GM21717 (cell line): ENCODE data around the gene RANBP1.

Experiments
- ATAC-seq: cut with Tn5 transposase; IDR thresholded peaks from one replicate; pipeline ENCODE4 v1.9.1; 2021; ENCODE audit warnings: mild to moderate bottlenecking, moderate library complexity; ENCODE audit not compliant: unreplicated experiment

Gene RANBP1

DNA sequence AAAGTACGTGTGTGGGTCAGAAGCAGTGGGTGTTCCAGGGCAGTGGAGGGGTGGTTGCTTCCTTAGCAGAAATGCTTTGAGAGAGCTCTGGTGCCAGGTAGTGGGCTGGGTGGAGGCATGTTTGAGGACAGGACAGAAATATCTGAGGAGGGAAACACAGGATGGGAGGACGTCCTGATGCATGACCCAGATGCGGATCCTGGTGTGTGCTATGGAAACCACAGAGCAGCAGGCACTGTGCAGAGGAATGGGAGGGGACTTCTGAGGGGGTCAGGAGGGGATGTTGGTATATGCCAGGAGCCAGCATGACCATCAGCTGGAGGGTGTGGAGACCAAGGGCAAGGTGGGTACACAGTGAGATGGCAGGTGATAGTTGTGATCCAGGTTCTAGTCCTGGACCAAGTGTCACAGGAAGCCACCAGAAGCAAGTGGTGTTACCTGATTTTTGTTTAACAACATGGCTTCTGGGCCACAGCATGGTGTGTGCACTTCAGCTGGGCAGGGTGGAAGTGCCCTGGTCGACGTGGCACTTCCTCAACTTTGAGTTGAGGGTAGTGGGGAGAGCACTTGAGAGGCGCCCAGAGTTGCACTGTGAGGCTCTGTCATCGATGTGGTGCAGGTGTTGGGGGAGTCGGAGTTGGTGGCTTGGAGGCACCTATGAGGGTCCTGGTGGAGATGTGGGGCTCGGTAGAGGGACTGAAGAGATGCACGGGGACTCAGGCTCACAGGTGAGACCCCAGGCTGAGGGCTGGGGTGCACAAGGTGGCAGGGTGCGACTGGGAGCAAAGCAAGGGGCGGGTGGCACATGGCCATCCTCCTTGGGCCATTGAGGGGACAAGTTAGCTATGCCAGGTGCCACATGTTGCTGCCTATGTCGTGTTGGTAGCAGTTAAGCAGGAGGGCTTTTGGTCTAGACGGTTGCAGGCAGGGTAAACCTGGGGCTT, 28.3 kb upstream of the RANBP1 start:
- no peak for ATAC-seq

GRCh38 chr22:20088263-20088648, 27.6 kb upstream of the RANBP1 start:
- ATAC-seq = no peak

DNA sequence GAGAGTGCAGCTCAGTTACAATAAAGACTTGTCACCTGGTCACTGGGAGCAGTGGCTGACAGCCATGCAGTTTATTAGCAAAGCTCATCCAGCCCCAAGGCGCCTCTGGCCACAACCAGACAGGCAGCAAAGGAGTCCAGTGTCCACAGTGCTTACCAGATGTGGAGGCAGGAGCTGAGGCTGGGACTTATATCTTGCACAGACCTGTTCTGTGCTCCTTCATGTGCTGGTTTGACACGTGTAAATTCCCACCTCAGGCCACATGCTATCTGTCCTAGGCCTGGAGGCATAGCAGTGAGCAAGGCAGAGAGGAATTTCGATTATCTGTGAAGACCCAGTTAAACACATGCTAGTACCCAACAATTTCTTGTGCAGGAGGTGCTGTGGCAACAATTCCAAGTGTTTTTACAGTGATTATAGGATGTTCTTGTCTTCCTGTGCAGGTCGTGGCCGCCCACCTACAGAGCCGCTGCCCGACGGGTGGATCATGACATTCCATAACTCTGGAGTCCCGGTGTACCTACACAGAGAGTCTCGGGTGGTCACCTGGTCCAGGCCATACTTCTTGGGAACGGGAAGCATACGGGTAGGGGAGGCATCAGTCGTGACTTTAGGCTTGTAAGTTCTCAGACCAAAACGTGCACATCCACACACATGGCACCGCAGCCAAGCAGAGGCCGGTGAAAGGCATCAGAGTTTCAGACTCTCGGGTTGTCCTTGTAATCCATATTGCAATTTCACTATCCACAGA, 26.5 kb upstream of the RANBP1 start:
- no peak for ATAC-seq

DNA sequence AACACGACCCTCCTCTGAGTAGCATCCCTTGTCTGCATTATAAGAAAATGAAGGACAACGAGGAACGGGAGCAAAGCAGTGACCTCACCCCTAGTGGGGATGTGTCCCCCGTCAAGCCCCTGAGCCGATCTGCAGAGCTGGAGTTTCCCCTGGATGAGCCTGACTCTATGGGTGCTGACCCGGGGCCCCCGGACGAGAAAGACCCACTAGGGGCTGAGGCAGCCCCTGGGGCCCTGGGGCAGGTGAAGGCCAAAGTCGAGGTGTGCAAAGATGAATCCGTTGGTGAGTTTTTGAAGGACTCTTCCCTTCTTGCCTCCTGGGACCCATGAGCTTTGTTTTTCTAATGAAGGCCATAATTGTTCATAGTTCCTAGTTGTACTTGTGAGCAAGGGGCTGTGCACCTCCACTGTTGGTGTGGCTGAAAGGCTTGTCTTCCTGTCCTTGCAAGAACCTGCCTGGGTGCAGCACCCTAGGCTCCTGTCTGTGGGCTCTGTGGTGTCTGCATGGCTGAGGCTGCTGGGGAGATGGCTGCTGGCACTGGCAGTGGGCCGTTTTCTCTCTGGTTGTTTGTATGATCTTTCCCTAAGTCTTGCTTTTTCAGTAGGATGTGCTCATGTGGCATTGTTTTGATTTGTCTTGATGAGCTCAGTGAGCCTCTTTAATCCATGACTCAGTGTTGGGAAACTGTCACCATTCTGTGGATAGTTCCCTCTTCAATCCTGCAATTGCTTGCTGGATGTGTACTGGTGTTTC, 25.8 kb upstream of the RANBP1 start:
- ATAC-seq = no peak

GRCh38 chr22:20090730-20091240, 25.1 kb upstream of the RANBP1 start:
- ATAC-seq = no peak

- no peak for ATAC-seq
Measured at GRCh38 chr22:20091690-20092476, 24.0 kb upstream of the RANBP1 start.

DNA sequence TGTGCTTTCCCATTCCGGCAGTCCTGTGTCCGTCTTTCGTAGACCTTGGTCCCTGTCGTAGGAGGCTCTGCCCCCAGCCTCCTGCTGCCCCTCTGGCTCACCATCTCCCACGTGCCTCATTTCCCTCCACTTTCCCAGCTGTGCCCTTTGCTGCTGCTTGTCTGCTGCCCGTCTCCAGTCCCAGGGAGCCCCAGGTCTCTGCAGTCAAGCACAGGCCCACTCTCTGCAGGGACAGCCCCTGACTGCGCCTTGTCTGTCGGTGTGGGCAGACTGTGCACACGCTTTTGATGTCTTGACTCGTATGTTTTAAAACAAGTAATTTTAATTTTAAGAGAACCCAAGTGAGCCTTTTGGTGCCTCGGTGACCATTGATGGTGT, 23.4 kb upstream of the RANBP1 start:
- no peak for ATAC-seq

DNA sequence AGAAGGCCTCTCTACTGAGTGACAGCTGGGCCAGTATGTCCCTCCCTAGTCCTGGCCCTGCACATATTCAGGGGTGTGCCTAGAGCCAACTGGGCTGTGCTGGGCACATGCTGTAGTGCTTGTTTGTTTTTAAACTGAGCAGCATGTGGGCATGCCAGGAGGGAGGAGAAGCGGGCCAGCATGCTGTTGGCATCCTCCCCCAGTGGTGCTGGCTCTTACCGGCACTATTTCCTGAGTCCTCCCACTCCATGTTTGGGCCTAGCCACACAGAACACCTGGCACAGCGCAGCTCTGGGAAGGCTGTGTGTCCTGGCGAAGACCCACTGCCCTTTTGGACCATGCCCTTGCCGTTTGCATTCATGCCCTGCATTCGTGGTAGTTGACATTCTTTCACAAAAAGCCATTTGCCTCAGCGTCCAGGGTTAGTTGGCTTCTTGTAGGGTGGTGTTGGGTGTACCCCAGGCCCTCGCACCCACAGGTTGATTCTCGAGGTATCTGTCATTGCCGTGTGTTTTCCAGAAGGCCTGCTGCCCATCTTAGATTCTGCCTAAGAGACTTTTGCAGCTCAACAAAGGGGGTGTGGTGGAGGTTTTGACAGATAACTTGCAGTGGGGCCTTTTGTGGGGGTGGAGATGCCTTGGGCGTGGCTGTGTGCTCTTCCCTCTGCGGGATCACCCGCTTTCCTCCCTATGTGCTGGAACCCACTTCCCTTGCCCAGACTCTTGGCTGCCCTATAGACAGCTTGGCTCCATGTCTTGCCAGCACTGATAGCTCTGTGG, 22.3 kb upstream of the RANBP1 start:
- ATAC-seq = no peak

- no peak for ATAC-seq
Measured at GRCh38 chr22:20094197-20094807, 21.6 kb upstream of the RANBP1 start.

DNA sequence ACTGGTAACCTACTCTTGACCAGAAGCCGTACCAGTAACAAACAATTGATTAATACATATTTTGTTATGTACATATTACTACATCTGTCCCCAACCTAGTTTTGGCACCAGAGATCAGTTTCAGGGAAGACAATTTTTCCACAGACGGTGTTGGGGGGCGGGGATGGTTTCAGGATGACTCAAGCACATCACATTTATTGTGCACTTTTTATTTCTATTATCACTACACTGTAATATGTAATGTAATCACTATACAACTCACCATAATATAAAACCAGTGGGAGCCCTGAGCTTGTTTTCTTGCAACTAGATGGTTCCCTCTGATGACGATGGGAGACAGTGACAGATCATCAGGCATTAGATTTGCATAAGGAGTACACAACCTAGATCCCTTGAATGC, 20.4 kb upstream of the RANBP1 start:
- no peak for ATAC-seq

DNA sequence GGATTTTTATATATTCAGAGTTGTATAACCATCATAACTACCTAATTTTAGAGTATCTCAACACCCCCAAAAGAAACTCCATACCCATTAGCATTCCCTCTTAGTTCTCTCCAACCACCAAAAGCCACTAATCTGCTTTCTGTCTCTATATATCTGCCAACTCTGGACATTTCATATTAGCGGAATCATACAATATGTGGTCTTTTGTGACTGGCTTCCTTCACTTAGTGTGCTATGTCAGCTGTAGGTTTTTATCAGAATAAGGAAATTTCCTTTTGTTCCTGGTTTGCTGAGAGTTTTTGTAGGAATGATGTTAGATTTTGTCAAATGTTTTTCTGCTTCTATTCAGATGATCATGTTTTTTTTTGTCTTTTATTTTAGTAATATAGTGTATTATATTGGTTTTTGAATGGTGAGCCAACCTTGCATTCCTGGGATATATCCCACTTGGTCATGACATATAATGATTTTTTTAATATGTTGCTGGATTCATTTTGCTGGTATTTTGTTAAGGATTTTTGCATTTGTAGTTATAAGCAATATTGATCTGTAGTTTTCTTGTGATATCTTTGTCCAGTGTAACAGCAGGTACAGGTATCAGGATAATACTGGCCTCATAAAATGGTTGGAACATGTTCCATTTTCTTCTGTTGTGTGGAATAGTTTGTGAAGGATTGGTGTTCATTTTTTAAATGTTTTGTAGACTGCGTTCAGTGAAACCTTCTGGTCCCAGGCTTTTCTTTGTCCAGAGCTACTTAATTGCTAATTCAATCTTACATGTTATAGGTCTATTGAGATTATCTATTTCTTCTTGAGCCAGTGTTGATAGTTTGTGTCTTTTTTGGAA, 19.1 kb upstream of the RANBP1 start:
- no peak for ATAC-seq

- ATAC-seq = no peak
Measured at GRCh38 chr22:20099099-20099711, 16.7 kb upstream of the RANBP1 start.

- no peak for ATAC-seq
Measured at GRCh38 chr22:20101638-20102037, 14.3 kb upstream of the RANBP1 start.

- no peak for ATAC-seq
Measured at GRCh38 chr22:20102203-20102780, 13.6 kb upstream of the RANBP1 start.

DNA sequence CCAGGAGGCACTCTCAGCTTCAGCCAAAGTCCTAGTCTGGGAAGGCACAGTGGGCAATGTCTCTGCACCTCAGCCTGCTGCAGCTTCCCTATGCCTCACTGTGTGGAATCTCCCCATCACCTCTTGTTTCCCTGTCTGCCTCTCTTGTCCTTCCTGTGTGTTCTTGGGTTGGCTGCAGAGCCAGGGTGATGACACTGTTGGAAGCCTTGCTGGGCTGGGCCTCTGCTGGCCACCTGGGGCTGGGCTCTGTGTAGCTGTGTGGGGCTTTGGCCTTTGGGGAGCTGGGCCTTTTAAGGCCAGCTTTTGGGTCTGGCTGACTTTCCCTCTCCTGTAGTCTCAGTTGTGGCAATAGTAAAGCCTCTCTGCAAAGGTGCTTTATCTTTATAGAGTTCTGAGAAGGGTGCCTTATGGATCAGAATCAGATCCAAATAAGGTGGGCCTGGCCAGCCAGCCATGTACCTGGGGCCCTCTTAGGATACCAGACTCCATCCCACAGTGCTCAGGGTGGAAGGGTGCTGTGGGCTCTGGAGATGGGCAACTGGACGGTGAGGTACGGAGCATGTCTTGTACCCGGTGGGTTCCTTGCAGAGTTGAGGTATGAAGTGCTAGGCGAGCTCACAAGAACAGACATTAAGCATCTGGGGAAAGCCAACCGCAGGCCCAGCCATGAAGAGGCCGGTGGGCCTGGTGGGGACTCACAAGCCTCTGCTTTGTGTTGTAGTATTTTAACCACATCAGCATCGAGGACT, 10.3 kb upstream of the RANBP1 start:
- ATAC-seq = no peak

GRCh38 chr22:20106205-20106848, 9.6 kb upstream of the RANBP1 start:
- ATAC-seq = no peak
